GM21528 (cell line): ENCODE data around the gene TTBK2.

ENCODE experiments used
- ATAC-seq: cut with Tn5 transposase; IDR thresholded peaks from one replicate; pipeline ENCODE4 v1.9.1; 2021; ENCODE audit warnings: mild to moderate bottlenecking, moderate library complexity; ENCODE audit not compliant: unreplicated experiment, low FRiP score

The TTBK2 gene

GRCh38 chr15:42730536-42730935 is 190.0 kb downstream of the TTBK2 start:
- no peak for ATAC-seq

GRCh38 chr15:42730135-42730534 is 190.4 kb downstream of the TTBK2 start:
- no peak for ATAC-seq

GRCh38 chr15:42729409-42729808 is 191.2 kb downstream of the TTBK2 start:
- ATAC-seq, result no peak

- ATAC-seq, result no peak
Observed at GRCh38 chr15:42728972-42729371, 191.6 kb downstream of the TTBK2 start.

- ATAC-seq, result no peak
Observed at GRCh38 chr15:42728560-42728959, 192.0 kb downstream of the TTBK2 start.

- no peak for ATAC-seq
Observed at GRCh38 chr15:42727750-42728381, 192.7 kb downstream of the TTBK2 start.

- ATAC-seq, result no peak
Observed at GRCh38 chr15:42726114-42726513, 194.5 kb downstream of the TTBK2 start.

GRCh38 chr15:42725331-42725903 is 195.2 kb downstream of the TTBK2 start:
- ATAC-seq, result no peak

- ATAC-seq, result no peak
Observed at GRCh38 chr15:42724276-42724675, 196.3 kb downstream of the TTBK2 start.

GRCh38 chr15:42723068-42723467 is 197.5 kb downstream of the TTBK2 start:
- ATAC-seq, result no peak

GRCh38 chr15:42721916-42722315 is 198.7 kb downstream of the TTBK2 start:
- ATAC-seq, result no peak

GRCh38 chr15:42721016-42721415 is 199.6 kb downstream of the TTBK2 start:
- ATAC-seq, result no peak

GRCh38 chr15:42720071-42720470 is 200.5 kb downstream of the TTBK2 start:
- ATAC-seq, result no peak

GRCh38 chr15:42719043-42719442 is 201.5 kb downstream of the TTBK2 start:
- ATAC-seq, result no peak

- no peak for ATAC-seq
Observed at GRCh38 chr15:42716626-42717025, 204.0 kb downstream of the TTBK2 start.

- ATAC-seq, result no peak
Observed at GRCh38 chr15:42716125-42716524, 204.5 kb downstream of the TTBK2 start.

GRCh38 chr15:42712584-42712983 is 208.0 kb downstream of the TTBK2 start:
- no peak for ATAC-seq

- no peak for ATAC-seq
Observed at GRCh38 chr15:42711746-42712145, 208.8 kb downstream of the TTBK2 start.

- no peak for ATAC-seq
Observed at GRCh38 chr15:42710662-42711061, 209.9 kb downstream of the TTBK2 start.

- no peak for ATAC-seq
Observed at GRCh38 chr15:42707873-42708544, 212.6 kb downstream of the TTBK2 start.

GRCh38 chr15:42707068-42707467 is 213.5 kb downstream of the TTBK2 start:
- no peak for ATAC-seq

- ATAC-seq, result no peak
Observed at GRCh38 chr15:42705336-42705735, 215.2 kb downstream of the TTBK2 start.
